Transverse colon (tissue), 3 donors: Measurements from ENCODE around the gene CDK14.

Experiments
- CTCF ChIP-seq, 5 experiments: fragments of 200-600 bp in 3 of 5; fragments of 450-650 bp in 2 of 5; sonication (generic) in 3 of 5; IDR thresholded peaks; 1 replicate in 2 of 5; 2 replicates in 3 of 5; pipeline ENCODE4 v1.5.1; 2016 to 2017; ENCODE audit warnings: antibody characterized with exemption in 5 of 5, inconsistent platforms in 3 of 5, mild to moderate bottlenecking in 2 of 5, moderate library complexity in 1 of 5
- EP300 ChIP-seq: sonication (generic); formaldehyde crosslinking; IDR thresholded peaks from one replicate; pipeline ENCODE4 v1.6.1; 2017; ENCODE audit warnings: antibody characterized with exemption, low read depth
- POLR2A ChIP-seq: fragments of 450-650 bp; IDR thresholded peaks from one replicate; pipeline ENCODE4 v1.6.1; 2016; ENCODE audit warnings: antibody characterized with exemption, mild to moderate bottlenecking, moderate library complexity

- TF ChIP-seq CTCF (IDR thresholded peaks at IDR 0.05): no peak
- no peak for TF ChIP-seq POLR2A
- no peak for TF ChIP-seq EP300
Observed at GRCh38 chr7:90570373-90570959, 25.7 kb upstream of the CDK14 start.
